ENCODE results near the gene CEP112. TPM values are rescaled to one million over a fixed set of nuclear protein-coding genes. Genes with fewer than 3 reads are reported as not detected.

CEP112 gene
- total and polyA plus RNA-seq, 2 of the 8 experiments (the other 6 are each of a cell fraction or from before 2014, with no cell fraction given): 0.62 to 3.1 TPM

DNA sequence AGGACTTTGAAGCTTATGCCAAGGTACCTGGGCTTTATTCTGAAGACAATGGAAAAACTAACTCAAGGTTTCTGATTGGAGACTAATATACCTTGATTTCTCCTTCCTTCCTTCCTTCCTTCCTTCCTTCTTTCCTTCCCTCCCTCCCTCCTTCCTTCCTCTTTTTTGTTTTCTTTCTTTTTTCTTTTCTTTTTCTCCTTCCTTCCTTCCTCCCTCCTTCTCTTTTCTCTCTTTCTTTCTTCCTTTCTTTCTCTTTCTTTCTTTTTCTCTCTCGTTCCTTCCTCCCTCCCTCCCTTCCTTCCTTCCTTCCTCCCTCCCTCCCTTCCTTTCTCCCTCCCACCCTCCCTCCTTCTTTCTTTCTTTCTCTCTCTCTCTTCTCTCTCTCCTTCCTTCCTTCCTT lies 531.9 kb downstream of the CEP112 start:
- Histone ChIP-seq H2BK120ac (replicated peaks; ENCODE audit: low read depth, low read length) (no peak overlapping the region), H2BK15ac (ENCODE audit: low read length) (no peak overlapping the region), H4K20me1 (replicated peaks in 1 of 2; ENCODE audit: control insufficient read depth in 1 of 2, insufficient read depth in 2 of 2, low read length in 2 of 2) (no peaks in the 10 kb centered on the region), H4K8ac (ENCODE audit: extremely low read depth, insufficient read depth, low read length) (no peak overlapping the region), H2AFZ (ENCODE audit: low read length) (no peak overlapping the region), H3K9ac (replicated peaks in 1 of 4; ENCODE audit: extremely low read depth in 1 of 4, low read depth in 3 of 4, low read length in 3 of 4) (no peak overlapping the region), H3K27me3 (replicated peaks in 1 of 4; ENCODE audit: control insufficient read depth in 3 of 4, extremely low read depth in 1 of 4, insufficient read depth in 3 of 4, low read length in 3 of 4) (no peaks in the 10 kb centered on the region), H3K14ac (ENCODE audit: insufficient read length) (no peak overlapping the region), H3K23ac (ENCODE audit: insufficient read length) (no peak overlapping the region), H3K79me1 (ENCODE audit: low read depth, low read length) (no peaks in the 10 kb centered on the region), H3K4ac (replicated peaks; ENCODE audit: insufficient read length, low read depth, low read length) (no peak overlapping the region), H2BK5ac (ENCODE audit: low read depth, low read length) (no peak overlapping the region), H3K18ac (ENCODE audit: extremely low read depth, low read length) (no peak overlapping the region), H3K9me3 (ENCODE audit: insufficient read depth in 2 of 2, low read depth in 1 of 2, low read length in 1 of 2) (no peaks in the 10 kb centered on the region), H2BK20ac (ENCODE audit: low read length) (no peak overlapping the region), H3K56ac (replicated peaks; ENCODE audit: insufficient read length, low read depth, low read length) (no peak overlapping the region), H4K5ac (ENCODE audit: insufficient read length, low read depth, low read length) (no peak overlapping the region), H3K36me3 (ENCODE audit: control insufficient read depth in 2 of 4, insufficient read depth in 4 of 4, low read length in 3 of 4) (no peaks in the 10 kb centered on the region), H2BK12ac (ENCODE audit: low read depth, low read length) (no peak overlapping the region), H3K4me2 (ENCODE audit: insufficient read depth in 1 of 2, low read depth in 2 of 2, low read length in 2 of 2) (no peak overlapping the region), H3K27ac (ENCODE audit: low read depth, low read length) (no peak overlapping the region), H3K4me1 (replicated peaks in 1 of 4; ENCODE audit: control insufficient read depth in 3 of 4, insufficient read depth in 4 of 4, low read length in 3 of 4) (no peaks in the 10 kb centered on the region), H3K4me3 (ENCODE audit: extremely low read depth in 1 of 4, insufficient read depth in 2 of 4, low read depth in 3 of 4, low read length in 4 of 4) (no peak overlapping the region), H3K23me2 (ENCODE audit: low read depth, low read length) (no peaks in the 10 kb centered on the region), H4K91ac (replicated peaks; ENCODE audit: insufficient read length, low read length) (no peak overlapping the region), H3K79me2 (ENCODE audit: control insufficient read depth in 1 of 2, insufficient read depth in 2 of 2, low read length in 2 of 2) (no peaks in the 10 kb centered on the region), H2AK5ac (ENCODE audit: low read depth, low read length) (no peak overlapping the region)
- CTCF ChIA-PET (ENCODE audit: partially characterized antibody): interaction anchor here (0.6 to 0.8 kb wide), 3 partner anchors 125 to 506 kb away, joined by 3 to 4 read pairs (median 3); no protein-coding TSS in a partner anchor
- DNase-seq (ENCODE audit: low read depth in 1 of 2, low spot score in 2 of 2) (no peak), FAIRE-seq (no peak)
- POLR2A ChIA-PET (ENCODE audit: partially characterized antibody): no interaction called here
- WGBS, 2 experiments (ENCODE audit: extremely low coverage in 1 of 2, insufficient coverage in 1 of 2, insufficient read length in 1 of 2, insufficient replicate concordance in 2 of 2, low coverage in 1 of 2, low lambda C conversion rate in 2 of 2, missing lambda C conversion rate in 1 of 2): no CpG with 5 or more reads among the region's 1 CpG
- TF ChIP-seq BACH1 (IDR thresholded peaks at IDR 0.05; ENCODE audit: low read length) (no peak), JUND (IDR thresholded peaks at IDR 0.05; ENCODE audit: low read length) (no peak), NRF1 (IDR thresholded peaks at IDR 0.05; ENCODE audit: low read depth, low read length) (no peak), TBP (IDR thresholded peaks at IDR 0.05; ENCODE audit: low read depth, low read length) (no peak), MAFK (IDR thresholded peaks at IDR 0.05; ENCODE audit: low read depth, low read length) (no peak)

Data from H1 (cell line).